ENCODE results near the gene MEIS2.

MEIS2 gene

GRCh38 chr15:37072181-37072580 is 28.2 kb downstream of the MEIS2 start:
- DNase-seq: no peak

GRCh38 chr15:37071134-37071533 is 29.2 kb downstream of the MEIS2 start:
- DNase-seq: no peak

- DNase-seq: no peak
These were observed 29.7 kb downstream of the MEIS2 start for GRCh38 chr15:37070686-37071085.

- no peak for DNase-seq
These were observed 38.4 kb downstream of the MEIS2 start for GRCh38 chr15:37061996-37062395.

- DNase-seq: no peak
These were observed 41.3 kb downstream of the MEIS2 start for GRCh38 chr15:37059086-37059485.

- no peak for DNase-seq
These were observed 41.9 kb downstream of the MEIS2 start for GRCh38 chr15:37058316-37058985.

- no peak for DNase-seq
These were observed 42.5 kb downstream of the MEIS2 start for GRCh38 chr15:37057831-37058230.

GRCh38 chr15:37057256-37057655 is 43.1 kb downstream of the MEIS2 start:
- no peak for DNase-seq

- no peak for DNase-seq
These were observed 43.9 kb downstream of the MEIS2 start for GRCh38 chr15:37056177-37057121.

- DNase-seq: no peak
These were observed 44.9 kb downstream of the MEIS2 start for GRCh38 chr15:37055481-37055880.

- no peak for DNase-seq
These were observed 46.0 kb downstream of the MEIS2 start for GRCh38 chr15:37054336-37054735.

GRCh38 chr15:37053166-37053565 is 47.2 kb downstream of the MEIS2 start:
- DNase-seq: no peak

- no peak for DNase-seq
These were observed 50.0 kb downstream of the MEIS2 start for GRCh38 chr15:37050345-37050744.

- DNase-seq: no peak
These were observed 53.3 kb downstream of the MEIS2 start for GRCh38 chr15:37046876-37047614.

- DNase-seq: peak; percentile 42 to 63
These were observed 54.2 kb downstream of the MEIS2 start for GRCh38 chr15:37045859-37046740.

- DNase-seq: no peak
These were observed 55.3 kb downstream of the MEIS2 start for GRCh38 chr15:37044915-37045648.

- DNase-seq: no peak
These were observed 58.5 kb downstream of the MEIS2 start for GRCh38 chr15:37041836-37042235.

- no peak for DNase-seq
These were observed 59.3 kb downstream of the MEIS2 start for GRCh38 chr15:37041042-37041441.

- no peak for DNase-seq
These were observed 60.1 kb downstream of the MEIS2 start for GRCh38 chr15:37040072-37040742.

- no peak for DNase-seq
These were observed 61.6 kb downstream of the MEIS2 start for GRCh38 chr15:37038716-37039106.

All from SHP77 (cell line).